ENCODE measurements around the gene PPP2R5B. TPM values are rescaled to one million over a fixed set of nuclear protein-coding genes. Genes with fewer than 3 reads are reported as not detected.
A peak's percentile ranks its signal among the peaks of the same experiment; 100 is the strongest.

Gene PPP2R5B
- total RNA-seq, 1 donor from 2014 or later: 32.1 TPM

GRCh38 chr11:64888729-64889511, 35.6 kb upstream of the PPP2R5B start:
- DNase-seq (ENCODE audit: low read depth): no peak

GRCh38 chr11:64890522-64890939, 34.0 kb upstream of the PPP2R5B start:
- no peak for DNase-seq (ENCODE audit: low read depth)

- no peak for DNase-seq (ENCODE audit: low read depth)
Measured at GRCh38 chr11:64891215-64891848, 33.2 kb upstream of the PPP2R5B start.

- DNase-seq (ENCODE audit: low read depth): no peak
Measured at GRCh38 chr11:64891880-64892279, 32.6 kb upstream of the PPP2R5B start.

DNA sequence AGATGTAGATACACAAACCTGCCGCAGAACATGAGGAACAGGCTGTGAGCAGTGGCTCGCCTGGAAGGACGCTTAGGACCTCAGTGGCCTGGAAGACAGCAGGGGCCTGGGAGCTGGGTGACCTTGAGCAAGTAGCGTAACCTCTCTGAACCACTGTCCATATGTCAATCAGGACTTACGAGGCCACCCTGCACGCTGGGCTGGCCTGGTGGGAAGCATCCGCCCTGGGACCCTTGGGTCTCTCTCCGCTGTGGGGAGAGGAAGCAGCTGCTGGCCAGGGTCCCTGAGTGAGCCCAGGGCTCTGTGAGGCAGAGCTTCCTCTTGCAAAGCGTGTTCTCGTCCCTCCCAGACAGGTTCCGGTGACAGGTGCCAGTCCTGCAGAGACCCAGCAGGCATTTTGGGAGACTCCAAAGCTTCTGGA, 32.1 kb upstream of the PPP2R5B start:
- no peak for DNase-seq (ENCODE audit: low read depth)

DNA sequence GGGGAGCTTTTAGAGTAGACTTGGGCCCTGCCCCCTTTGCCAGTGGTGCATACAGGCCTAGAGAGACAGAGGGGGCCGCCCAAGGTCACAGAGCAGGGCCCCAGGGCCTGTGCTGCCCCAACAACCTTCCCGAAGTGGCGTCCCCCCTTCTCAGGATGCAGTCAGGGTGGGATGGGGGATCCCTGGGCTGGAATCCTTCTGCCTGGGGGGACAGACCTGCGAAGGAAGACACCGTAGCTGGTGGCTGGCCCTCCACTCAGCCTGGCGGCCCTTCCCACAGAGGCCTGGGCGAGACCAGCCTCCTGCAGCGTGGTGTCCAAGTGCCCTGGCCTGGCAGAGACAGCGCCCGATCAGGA, 31.7 kb upstream of the PPP2R5B start:
- no peak for DNase-seq (ENCODE audit: low read depth)

DNA sequence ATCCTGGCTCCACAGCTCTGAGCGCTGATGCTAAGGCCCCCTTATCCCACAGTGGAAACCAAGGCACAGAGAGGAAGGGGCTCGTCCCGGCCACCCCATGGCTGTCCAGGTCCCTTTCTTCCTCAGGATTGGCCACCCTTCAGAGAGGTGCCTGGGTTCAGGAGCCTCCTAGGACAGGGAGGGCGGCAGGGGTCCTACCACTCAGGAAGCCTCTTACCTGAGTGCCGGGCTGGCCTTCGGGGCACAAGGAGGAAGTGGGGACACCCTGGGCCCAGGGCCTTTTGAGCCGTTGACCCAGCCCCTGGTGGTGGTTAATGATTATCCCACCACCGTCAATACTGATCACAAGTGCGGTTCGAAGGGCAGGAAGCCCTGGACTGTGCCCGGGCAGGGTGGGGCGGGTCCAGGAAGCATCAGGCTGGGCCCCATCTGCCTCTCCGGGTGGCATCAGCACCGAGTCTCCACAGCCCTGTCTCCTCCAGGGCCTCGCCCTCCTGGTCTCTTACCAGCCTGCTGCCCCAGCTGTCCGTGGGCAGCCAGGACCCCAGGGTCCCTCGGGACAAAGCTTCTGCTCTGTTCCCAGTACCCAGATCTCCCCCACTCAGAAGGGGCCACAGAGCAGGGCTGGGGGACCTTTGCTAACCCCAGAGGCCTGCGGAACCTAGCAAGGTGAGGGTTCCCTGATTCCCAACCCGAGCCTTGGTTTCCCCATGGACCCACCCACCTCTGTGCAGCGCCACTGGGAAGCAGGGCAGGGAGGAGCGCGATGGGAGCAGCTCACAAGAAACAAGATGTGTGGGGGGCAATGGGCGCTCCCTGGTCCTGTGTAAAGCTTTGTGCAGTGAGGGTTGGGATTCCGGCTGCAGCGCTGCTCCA, 31.1 kb upstream of the PPP2R5B start:
- DNase-seq (ENCODE audit: low read depth): peak; percentile 49

- DNase-seq (ENCODE audit: low read depth): peak; percentile 83
Measured at GRCh38 chr11:64894070-64894811, 30.2 kb upstream of the PPP2R5B start.

DNA sequence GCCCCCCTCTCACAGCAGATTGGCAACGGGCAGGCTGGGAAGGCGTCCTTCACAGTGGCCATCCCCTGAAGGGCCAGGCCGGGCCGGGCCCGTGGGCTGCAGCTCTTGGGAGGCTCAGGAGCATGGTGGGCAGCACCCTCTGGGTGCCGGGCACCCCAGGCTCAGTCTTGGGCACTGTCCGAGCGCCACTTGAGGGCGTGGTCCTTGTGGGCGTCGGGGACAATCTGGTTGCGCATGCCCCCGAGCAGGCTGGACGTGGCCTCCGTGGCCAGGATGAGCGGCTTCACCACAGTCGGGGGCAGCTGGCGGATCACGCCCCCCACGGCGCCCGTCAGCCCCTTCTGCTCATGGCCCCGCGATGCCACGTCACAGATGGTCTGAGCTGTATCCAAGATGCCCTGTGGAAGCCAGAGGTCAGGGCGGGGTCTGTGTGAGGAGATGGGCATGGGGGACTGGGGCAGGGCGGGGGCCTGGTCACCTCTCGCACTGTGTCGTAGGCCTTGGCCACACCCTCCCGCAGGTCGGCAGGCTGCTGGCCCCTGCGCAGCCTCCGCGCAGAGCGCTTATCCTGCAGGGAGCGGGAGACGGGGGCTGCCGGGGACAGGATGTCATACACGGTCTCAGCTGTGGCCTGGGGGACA, 29.6 kb upstream of the PPP2R5B start:
- DNase-seq (ENCODE audit: low read depth): no peak

DNA sequence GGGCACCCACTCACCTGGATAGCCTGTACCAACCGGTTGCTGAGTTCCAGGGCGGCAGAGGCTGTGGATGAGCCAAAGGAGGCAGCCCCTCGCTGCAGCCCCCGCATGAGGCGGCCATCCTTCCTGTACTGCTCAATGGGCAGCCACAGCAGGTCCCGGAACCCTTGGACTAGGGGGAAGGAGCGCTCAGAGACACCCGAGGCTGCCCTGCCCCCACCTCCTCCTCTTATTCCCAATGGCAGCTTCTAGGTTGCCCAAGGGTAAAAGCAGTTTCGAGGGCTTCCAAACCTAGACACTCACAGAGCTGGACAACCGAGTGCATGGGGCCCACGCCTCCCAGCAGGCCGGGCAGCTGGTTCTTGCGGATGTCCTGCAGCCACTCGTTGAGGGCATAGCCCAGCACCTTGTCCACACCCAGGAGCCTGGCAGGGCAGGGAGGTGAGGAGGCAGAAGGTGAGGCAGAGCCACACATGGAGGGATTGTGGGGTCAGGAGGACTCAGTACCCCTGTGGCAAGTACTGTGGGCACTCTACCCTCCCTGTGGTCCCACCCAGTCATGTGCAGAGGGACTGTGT, 28.0 kb upstream of the PPP2R5B start:
- no peak for DNase-seq (ENCODE audit: low read depth)

DNA sequence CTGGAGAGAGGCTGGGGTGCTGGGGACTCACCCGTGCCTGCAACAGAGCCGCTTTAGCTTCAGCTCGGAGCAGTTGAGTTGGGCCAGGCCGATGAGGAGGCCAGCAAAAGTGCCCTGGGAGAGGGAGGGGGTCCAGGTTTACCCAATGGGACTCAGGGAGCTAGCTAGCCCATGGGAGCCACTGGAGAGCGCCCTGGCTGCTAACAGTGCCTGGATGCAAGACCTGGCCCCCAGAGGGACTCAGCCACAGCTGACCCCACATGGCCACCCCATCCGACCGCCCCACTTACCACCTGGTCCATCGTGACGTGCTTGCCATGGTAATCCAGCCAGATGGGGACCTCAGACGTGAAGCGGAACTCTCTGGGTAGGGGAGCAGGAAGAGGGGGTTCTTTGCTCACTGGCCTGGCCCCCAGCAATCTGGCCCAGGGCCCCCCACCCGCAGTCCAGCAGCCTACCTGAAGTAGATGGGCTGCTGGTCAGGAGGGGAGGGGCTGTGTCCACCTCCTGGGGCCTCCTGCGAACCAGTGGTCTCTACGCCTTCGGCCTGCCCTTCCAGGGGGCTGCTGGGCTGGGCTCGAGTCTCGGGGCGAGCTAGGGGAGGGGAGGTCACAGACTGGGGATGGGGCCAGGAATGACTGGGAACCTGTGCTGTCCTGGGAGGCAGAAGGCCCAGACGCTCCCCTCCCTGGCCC, 27.0 kb upstream of the PPP2R5B start:
- DNase-seq (ENCODE audit: low read depth): no peak

- no peak for DNase-seq (ENCODE audit: low read depth)
Measured at GRCh38 chr11:64898076-64898445, 26.4 kb upstream of the PPP2R5B start.

- DNase-seq (ENCODE audit: low read depth): no peak
Measured at GRCh38 chr11:64898541-64898940, 25.9 kb upstream of the PPP2R5B start.

GRCh38 chr11:64900263-64900678, 24.2 kb upstream of the PPP2R5B start:
- DNase-seq (ENCODE audit: low read depth): no peak

GRCh38 chr11:64900774-64901173, 23.7 kb upstream of the PPP2R5B start:
- no peak for DNase-seq (ENCODE audit: low read depth)

- DNase-seq (ENCODE audit: low read depth): no peak
Measured at GRCh38 chr11:64902102-64902900, 22.2 kb upstream of the PPP2R5B start.

GRCh38 chr11:64903291-64903833, 21.1 kb upstream of the PPP2R5B start:
- DNase-seq (ENCODE audit: low read depth): no peak

GRCh38 chr11:64905516-64906313, 18.8 kb upstream of the PPP2R5B start:
- DNase-seq (ENCODE audit: low read depth): no peak

Measured in myocyte (in vitro differentiated cells).